RPMI8226 (cell line): ENCODE results near the gene FN1.

Source experiments
- DNase-seq: peaks from one replicate; pipeline ENCODE4 v3.0.0-alpha.2; 2015

Gene FN1

GRCh38 chr2:215405722-215406581, 29.9 kb downstream of the FN1 start:
- DNase-seq: no peak

DNA sequence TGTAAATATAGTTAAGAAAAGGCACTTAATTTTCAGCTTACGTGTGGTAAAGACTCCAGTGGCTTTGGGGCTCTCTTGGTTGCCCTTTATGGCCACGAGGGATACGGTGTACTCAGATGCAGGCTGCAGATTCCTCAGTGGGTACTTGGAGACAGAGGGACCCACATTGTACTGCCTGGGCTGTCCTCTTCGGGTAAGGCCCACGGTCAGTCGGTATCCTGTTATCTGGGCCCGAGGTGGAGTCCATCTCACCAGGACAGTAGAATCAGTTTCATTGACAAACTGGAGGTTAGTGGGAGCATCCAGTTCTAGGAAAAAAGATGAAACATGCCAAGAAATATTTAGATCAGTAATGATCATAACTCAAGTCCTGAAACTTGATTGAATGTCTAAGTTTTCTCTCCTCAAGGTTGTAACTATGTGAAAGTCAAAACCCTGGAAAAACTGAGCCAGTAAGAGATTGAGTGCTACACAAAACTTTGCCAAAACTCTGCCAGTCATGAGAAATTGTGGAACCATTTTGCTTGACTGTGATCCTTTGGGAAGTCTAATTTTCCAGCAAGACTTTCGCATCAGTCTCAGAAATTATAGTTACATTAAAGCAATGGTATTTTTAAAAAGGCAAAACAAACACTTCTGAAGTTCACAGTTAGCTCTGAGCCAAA, 31.4 kb downstream of the FN1 start:
- no peak for DNase-seq

- no peak for DNase-seq
Measured at GRCh38 chr2:215403441-215404347, 32.2 kb downstream of the FN1 start.

- DNase-seq: no peak
Measured at GRCh38 chr2:215401896-215402379, 33.9 kb downstream of the FN1 start.

DNA sequence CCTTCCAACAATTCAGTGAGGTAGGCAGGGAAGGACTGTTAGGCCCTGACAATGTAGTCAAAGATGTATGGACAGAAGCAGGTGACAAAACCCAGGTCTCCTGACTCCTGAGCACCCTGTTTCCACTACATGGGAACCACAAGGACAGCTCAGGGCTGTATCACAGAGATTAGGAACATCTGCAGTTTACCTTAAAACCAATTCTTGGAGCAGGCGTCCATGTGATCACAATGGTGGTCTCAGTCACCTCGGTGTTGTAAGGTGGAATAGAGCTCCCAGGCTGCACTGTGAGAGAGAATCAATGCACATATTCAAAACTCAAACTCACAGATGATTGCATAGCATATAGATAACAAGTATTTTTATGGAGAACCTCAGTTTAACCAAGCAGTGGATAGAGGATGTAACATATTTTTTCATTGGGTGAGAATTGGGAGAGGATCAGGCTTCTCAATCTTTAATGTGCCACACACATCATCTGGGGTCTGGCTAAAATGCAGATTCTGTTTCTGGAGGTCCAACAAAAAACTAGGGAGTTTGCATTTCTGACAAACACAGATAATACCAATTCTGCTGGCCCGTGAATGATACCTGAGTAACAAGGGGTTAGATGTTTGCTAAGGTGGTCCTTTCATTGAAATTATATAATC, 36.7 kb downstream of the FN1 start:
- DNase-seq: no peak

DNA sequence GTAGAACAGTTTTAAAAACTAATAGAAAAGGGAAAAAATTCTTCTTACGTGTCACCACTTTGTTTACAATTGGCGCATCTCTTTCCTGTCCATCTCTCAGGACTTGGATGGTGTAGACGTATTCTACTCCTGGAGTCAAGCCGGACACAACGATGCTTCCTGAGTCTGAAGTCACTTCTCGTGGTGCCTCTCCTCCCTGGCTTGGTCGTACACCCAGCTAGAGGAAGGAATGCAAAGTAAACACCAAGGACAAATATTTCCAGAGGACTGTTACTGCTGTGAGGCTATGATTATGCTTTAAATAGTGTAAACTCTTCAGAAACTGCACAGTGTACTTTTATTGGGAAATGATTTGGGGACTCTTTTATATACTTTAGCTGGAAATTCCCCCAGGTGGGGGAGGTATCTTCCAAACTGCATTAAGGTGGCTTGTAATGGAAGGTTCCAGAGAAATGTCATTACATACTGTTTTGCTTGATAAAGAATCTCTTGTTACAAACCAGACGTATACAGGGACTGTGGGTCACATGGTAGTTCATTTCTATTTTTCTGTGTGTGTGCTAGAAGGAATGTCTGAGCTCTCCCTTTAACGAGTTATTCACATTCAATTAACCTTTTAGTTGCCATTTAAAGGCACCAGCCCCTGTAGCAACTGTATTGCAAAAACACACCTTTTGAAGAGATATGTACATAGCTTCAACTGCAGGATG, 38.1 kb downstream of the FN1 start:
- DNase-seq: no peak

DNA sequence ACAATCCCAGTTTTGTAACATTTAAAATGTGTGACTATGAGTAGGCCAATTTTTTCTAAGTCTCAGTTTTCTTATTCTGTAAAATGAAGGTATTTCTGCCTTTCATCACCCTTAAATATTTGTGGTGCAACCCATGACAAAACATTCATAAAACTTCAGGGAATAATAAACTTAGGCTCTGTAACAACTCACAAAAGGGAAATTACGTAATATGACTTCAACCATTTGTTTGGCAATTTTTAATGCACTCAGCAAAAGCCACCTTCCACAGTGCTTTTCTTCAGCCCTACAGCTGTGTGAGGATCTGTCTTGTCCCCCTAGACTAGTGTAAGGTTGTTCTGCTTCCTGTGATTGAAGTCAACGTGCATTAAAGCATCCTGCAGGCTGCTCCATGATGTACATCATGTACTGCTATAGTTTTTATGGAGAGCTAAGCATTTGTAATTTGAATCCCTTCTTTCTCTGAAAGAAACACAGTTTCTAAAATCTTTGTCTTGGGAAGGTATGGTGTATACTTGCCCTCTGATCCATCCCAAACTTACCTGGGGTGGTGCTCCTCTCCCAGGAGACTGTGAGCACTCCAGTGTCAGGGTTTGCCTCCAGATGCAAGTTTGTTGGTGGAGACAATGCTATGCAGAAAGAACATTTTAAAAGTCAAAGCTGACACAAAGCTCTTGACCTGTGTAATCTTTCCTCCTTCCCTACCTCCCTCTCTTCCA, 39.1 kb downstream of the FN1 start:
- no peak for DNase-seq

- DNase-seq: no peak
Measured at GRCh38 chr2:215395687-215396460, 40.0 kb downstream of the FN1 start.

GRCh38 chr2:215394102-215394805, 41.6 kb downstream of the FN1 start:
- no peak for DNase-seq

- no peak for DNase-seq
Measured at GRCh38 chr2:215392687-215393270, 43.1 kb downstream of the FN1 start.

- DNase-seq: no peak
Measured at GRCh38 chr2:215392164-215392563, 43.7 kb downstream of the FN1 start.

GRCh38 chr2:215391531-215391930, 44.3 kb downstream of the FN1 start:
- DNase-seq: no peak

GRCh38 chr2:215390550-215390913, 45.3 kb downstream of the FN1 start:
- DNase-seq: no peak

DNA sequence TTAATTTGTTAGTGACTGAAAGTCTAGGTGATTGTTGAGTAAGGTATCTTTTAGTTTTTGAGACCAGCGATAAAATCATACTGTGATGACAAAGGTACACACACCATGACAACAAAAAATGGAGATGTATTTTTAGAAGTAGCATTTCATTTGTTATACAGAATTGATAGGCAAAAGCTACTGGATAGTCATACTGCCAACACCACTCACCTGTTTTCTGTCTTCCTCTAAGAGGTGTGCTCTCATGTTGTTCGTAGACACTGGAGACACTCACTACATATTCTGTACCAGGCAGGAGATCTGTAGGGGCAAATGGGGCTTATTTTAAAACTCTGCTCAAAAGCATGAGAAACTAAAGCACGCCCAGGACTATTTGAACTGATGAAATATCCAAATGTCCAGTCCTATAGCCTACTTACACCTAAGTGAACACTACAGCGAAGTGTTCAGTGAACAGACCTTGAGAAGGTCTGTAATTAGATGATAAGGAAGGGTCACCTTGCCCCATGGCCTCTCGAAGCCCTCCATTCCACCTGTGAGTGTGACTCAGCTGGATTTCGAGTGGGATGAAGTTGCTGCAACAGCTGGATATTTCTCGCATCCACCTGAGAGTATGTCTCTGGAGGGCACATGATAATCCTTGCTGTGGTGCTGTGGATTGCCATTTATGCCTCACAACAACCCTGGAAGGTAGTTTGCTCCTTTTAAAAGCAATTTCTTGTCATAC, 47.7 kb downstream of the FN1 start:
- DNase-seq: no peak

DNA sequence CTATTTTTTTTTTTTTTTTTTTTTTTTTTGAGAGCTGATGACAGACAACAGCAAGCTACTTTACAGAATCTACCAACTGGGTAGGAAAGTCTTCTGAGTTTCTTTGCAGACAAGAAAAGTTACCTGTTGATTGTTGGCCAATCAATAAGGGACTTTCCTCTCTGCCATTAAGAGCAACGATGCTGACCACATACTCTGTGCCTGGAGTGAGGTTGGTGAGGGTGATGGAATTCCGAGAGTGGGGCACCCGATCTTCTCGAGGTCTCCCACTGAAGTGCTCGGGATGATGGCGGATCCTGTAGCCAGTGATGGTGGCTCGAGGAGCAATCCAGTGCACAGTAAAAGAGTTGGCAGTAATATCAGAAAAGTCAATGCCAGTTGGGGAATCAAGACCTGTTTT, 49.3 kb downstream of the FN1 start:
- DNase-seq: no peak

DNA sequence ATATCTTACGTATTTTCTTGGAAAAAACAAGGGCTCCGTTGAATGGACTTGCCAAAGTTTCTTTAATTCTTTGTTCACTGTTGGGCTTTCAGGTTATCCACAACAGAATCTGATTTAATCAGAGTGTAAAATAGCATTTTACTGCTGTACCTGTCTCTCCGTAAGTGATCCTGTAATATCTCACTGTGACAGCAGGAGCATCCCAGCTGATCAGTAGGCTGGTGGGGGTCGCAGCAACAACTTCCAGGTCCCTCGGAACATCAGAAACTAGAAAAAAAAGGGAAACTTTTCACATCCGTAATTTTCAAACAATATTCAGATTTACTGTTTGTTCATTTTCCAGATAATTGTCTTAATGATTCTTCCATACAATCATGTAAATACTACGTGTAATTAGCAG, 51.2 kb downstream of the FN1 start:
- no peak for DNase-seq

DNA sequence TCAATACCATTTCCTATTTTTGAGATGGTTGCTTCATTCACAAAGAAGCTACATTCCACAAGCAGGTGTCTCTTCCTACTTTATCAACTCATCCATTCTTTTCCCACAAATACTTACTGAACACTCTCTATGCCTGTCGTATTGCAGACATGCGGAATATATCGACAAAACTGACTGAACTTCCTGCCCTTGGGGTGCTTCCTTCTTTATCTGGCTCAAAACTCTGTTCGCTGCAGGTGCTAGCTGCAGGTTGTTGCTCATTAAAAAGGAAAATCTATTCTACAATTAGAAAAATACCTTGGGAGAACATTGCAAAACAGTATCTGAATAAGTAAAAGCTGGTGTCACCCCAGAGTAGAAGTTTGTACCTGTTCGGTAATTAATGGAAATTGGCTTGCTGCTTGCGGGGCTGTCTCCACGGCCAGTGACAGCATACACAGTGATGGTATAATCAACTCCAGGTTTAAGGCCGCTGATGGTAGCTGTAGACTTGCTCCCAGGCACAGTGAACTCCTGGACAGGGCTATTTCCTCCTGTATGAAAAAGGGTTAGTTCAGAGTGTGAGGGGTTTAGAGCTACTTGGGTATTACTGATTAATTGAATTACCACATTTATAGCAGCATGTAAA, 52.1 kb downstream of the FN1 start:
- no peak for DNase-seq

- no peak for DNase-seq
Measured at GRCh38 chr2:215382480-215382879, 53.4 kb downstream of the FN1 start.
